Measurements from ENCODE around the gene SCAF11. TPM values are rescaled to one million over a fixed set of nuclear protein-coding genes. Genes with fewer than 3 reads are reported as not detected.

Gene SCAF11
- polyA plus RNA-seq, 3 donors from 2014 or later: 59.5 to 111 (median 61.1) TPM

DNA sequence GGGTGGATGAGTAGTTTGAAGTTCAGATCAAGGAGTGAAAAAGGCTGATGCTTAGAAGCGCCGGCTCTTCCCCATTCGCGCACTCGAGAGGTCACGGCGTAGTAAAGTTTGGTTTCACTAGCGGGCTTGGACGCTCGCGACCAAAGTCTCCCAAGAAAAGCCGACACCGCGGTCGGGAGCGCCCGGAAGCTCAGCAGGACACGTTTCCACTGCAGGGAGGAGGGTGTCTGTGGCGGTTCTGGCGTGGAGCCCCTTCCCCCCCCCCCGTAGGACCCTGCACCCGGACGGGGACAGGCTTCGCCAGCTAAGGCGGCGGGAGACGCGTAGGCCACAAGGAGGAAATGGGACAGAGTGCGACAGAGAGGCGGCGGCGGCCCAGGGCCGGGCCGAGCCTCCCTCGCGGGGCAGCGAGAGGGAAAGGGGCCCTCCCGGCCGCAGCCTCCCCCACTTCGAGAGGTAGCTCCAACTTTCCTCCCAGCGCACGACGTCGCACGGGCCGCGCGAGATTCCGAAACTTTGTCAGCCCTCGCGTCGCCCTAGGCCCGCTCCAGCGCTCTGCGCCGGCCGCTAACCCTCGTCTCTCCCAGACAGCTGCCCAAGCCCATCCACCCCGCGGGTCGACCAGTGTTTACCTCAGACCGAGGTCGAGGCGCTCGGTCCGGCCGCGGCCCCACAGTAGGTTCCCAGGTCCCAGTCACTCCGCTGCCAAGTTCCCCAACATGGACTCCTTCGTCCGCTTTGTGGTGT, 480 bp downstream of the SCAF11 start:
- peaks cover 19 to 27% (median 25%) of the 10 kb centered on the region in 3 donors for H3K27me3 Mint-ChIP-seq (ENCODE audit: low read depth in 3 of 3)
- DNase-seq: peak; percentile 59 to 70 (median 62)
- peaks cover 60 to 68% of the 10 kb centered on the region in 2 donors for H3K4me1 Mint-ChIP-seq
- peak overlapping the region; percentile 98 to 100 (median 100) for H3K27ac Mint-ChIP-seq
- peak overlapping the region; percentile 94 to 100 (median 98) for H3K4me3 Mint-ChIP-seq
- peaks cover 0 to 3% (median 0%) of the 10 kb centered on the region in 3 donors for H3K36me3 Mint-ChIP-seq
- H3K9me3 Mint-ChIP-seq: no peaks in the 10 kb centered on the region

DNA sequence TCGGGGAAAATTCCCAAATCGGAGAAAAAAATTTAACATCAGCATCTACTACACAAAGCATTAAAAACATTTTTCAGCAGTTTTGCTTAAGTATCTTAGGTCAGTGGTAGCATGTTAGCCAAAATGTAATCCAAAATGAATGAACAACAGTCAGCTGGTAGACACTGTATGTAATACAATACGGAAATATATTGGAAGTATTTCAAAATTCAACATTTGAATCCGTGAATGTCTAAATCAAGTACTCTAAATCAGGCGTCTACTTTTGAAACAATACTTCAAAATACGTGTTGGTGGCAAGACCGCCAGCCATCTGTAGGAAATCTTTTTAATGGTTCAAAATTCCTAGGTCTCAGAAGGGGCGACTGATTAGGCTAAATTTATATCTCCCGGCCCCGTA, 1.1 kb downstream of the SCAF11 start:
- peak overlapping the region; percentile 94 to 100 (median 99) for H3K27ac Mint-ChIP-seq
- no peaks in the 10 kb centered on the region for H3K9me3 Mint-ChIP-seq
- peaks cover 18 to 30% (median 28%) of the 10 kb centered on the region in 3 donors for H3K27me3 Mint-ChIP-seq (ENCODE audit: low read depth in 3 of 3)
- no peak for DNase-seq
- H3K4me1 Mint-ChIP-seq: peaks cover 66 to 74% of the 10 kb centered on the region in 2 donors
- peak overlapping the region; percentile 94 to 100 (median 98) for H3K4me3 Mint-ChIP-seq
- peaks cover 0 to 3% (median 0%) of the 10 kb centered on the region in 3 donors for H3K36me3 Mint-ChIP-seq

GRCh38 chr12:45988264-45988663, 2.1 kb downstream of the SCAF11 start:
- peak overlapping the region in 4 of 6 donors; percentile 64 to 100 (median 98) for H3K27ac Mint-ChIP-seq
- H3K9me3 Mint-ChIP-seq: no peaks in the 10 kb centered on the region
- DNase-seq: no peak
- peaks cover 0 to 3% (median 0%) of the 10 kb centered on the region in 3 donors for H3K36me3 Mint-ChIP-seq
- H3K4me1 Mint-ChIP-seq: peaks cover 76 to 84% of the 10 kb centered on the region in 2 donors
- peaks cover 18 to 32% (median 28%) of the 10 kb centered on the region in 3 donors for H3K27me3 Mint-ChIP-seq (ENCODE audit: low read depth in 3 of 3)
- H3K4me3 Mint-ChIP-seq: peak overlapping the region; percentile 51 to 100 (median 94)

GRCh38 chr12:45987340-45987727, 3.0 kb downstream of the SCAF11 start:
- H3K4me1 Mint-ChIP-seq: peaks cover 85 to 93% of the 10 kb centered on the region in 2 donors
- H3K27ac Mint-ChIP-seq: peak overlapping the region; percentile 81 to 99 (median 95)
- peaks cover 0 to 3% (median 0%) of the 10 kb centered on the region in 3 donors for H3K36me3 Mint-ChIP-seq

DNA sequence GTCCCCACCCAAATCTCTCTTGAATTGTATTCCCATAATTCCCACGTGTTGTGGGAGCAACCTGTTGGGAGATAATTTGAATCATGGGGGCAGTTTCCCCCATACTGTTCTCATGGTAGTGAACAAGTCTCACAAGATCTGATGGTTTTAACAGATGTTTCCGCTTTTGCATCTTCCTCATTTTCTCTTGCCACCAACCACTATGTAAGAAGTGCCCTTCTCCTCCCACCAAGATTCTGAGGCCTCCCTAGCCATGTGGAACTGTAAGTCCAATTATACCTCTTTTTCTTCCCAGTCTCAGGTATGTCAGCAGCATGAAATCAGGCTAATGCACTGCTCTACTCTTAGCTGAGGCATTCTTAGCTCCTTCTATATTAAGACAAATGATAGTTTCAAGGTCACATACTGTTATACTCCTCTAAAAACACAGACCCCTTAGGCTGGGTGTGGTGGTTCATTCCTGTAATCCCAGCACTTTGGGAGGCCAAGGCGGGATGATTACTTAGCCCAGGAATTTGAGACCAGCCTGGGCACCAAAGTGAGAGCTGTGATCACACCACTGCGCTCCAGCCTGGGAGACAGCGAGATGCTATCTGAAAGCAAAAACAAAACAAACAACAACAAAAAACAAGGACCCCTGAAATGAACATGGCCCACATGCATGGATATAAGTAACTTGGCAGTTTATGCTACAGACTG, 3.6 kb downstream of the SCAF11 start:
- H3K9me3 Mint-ChIP-seq: no peaks in the 10 kb centered on the region
- peak overlapping the region; percentile 77 to 99 (median 98) for H3K27ac Mint-ChIP-seq
- H3K4me3 Mint-ChIP-seq: peak overlapping the region in 4 of 5 donors; percentile 5 to 41 (median 31)
- DNase-seq: no peak
- H3K36me3 Mint-ChIP-seq: peaks cover 0 to 3% (median 0%) of the 10 kb centered on the region in 3 donors
- H3K4me1 Mint-ChIP-seq: peaks cover 84 to 93% of the 10 kb centered on the region in 2 donors
- H3K27me3 Mint-ChIP-seq (ENCODE audit: low read depth in 3 of 3): peaks cover 14 to 30% (median 24%) of the 10 kb centered on the region in 3 donors

More at GRCh38 chr12:45987340-45987727, 3.0 kb downstream of the SCAF11 start:
- no peak for DNase-seq
- H3K9me3 Mint-ChIP-seq: no peaks in the 10 kb centered on the region
- H3K27me3 Mint-ChIP-seq (ENCODE audit: low read depth in 3 of 3): peaks cover 18 to 32% (median 28%) of the 10 kb centered on the region in 3 donors
- H3K4me3 Mint-ChIP-seq: peak overlapping the region; percentile 40 to 66 (median 57)

DNA sequence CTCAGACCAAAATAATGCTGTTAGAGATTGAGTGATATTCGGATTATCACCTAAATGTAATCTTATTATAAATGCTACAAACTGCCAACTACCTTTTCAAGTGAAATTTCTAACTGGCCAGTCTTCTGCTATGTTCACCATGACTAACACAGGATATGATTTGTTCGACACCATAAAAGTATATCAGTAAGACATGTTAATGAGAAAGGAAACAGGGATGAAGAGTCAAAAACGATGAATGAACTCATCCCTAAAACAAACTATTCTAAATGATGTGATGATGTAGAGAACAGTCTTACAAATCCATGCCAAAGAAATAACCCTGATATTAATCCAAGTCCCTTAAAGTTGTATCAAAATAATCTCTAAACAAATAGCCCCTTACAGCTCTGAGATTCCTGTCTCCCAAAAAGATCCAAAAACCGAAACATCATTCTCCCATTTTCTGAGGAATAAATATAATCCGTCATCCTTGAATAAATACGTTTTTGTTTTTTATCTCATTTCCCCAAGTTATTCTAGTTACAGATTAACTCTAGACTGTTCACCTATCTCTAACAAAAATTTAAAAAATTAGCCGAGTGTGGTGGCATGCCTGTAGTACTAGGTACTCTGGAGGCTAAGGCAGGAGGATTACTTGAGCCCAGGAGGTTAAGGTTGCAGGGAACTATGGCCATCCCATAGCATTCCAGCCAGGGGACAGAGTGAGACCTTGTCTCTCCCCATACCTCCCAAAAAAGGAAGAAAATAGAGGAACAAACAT, 9.1 kb downstream of the SCAF11 start:
- H3K27ac Mint-ChIP-seq: peak overlapping the region in 5 of 6 donors; percentile 18 to 58 (median 35)
- H3K9me3 Mint-ChIP-seq: no peaks in the 10 kb centered on the region
- peaks cover 2 to 7% (median 3%) of the 10 kb centered on the region in 3 donors for H3K27me3 Mint-ChIP-seq (ENCODE audit: low read depth in 3 of 3)
- H3K4me1 Mint-ChIP-seq: peaks cover 92 to 100% of the 10 kb centered on the region in 2 donors
- peaks cover 0 to 3% (median under 1%) of the 10 kb centered on the region in 3 donors for H3K36me3 Mint-ChIP-seq
- H3K4me3 Mint-ChIP-seq: peak overlapping the region in 2 of 5 donors; percentile 15 to 22
- DNase-seq: no peak

DNA sequence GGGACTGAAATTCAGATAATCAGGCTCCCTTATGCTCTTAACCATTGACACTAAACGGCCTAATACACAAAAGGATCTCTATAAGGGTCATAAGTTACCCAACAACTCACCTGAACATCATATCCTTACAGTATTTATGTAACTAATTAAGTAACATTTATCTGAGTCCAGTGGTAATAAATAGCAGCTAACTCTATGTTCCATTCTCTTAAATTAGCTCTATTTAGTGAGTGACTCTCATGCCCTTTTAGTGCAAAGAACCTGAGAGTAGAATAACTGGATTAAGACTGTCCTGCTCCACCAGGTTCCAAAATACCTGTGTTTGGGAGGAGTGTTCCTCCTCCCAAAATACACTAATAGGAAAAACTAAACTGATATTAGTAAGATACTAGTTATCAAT, 9.8 kb downstream of the SCAF11 start:
- no peak for DNase-seq
- peak overlapping the region in 2 of 6 donors; percentile 35 to 60 for H3K27ac Mint-ChIP-seq
- H3K4me3 Mint-ChIP-seq: peak overlapping the region in 1 of 5 donors; percentile 41
- H3K4me1 Mint-ChIP-seq: peaks cover 91 to 100% of the 10 kb centered on the region in 2 donors
- H3K36me3 Mint-ChIP-seq: peaks cover 0 to 3% (median 0%) of the 10 kb centered on the region in 3 donors
- H3K27me3 Mint-ChIP-seq (ENCODE audit: low read depth in 3 of 3): peaks cover 2 to 7% (median 3%) of the 10 kb centered on the region in 3 donors
- no peaks in the 10 kb centered on the region for H3K9me3 Mint-ChIP-seq

- peaks cover 0 to 2% (median 0%) of the 10 kb centered on the region in 3 donors for H3K27me3 Mint-ChIP-seq (ENCODE audit: low read depth in 3 of 3)
- DNase-seq: no peak
- peaks cover 0 to 9% (median 0%) of the 10 kb centered on the region in 3 donors for H3K36me3 Mint-ChIP-seq
- H3K27ac Mint-ChIP-seq: peak overlapping the region in 3 of 6 donors; percentile 20 to 51 (median 47)
- H3K4me1 Mint-ChIP-seq: peaks cover 84 to 98% of the 10 kb centered on the region in 2 donors
- no peaks in the 10 kb centered on the region for H3K9me3 Mint-ChIP-seq
- H3K4me3 Mint-ChIP-seq: peak overlapping the region in 1 of 5 donors; percentile 2
Measured at GRCh38 chr12:45978108-45978507, 12.3 kb downstream of the SCAF11 start.

DNA sequence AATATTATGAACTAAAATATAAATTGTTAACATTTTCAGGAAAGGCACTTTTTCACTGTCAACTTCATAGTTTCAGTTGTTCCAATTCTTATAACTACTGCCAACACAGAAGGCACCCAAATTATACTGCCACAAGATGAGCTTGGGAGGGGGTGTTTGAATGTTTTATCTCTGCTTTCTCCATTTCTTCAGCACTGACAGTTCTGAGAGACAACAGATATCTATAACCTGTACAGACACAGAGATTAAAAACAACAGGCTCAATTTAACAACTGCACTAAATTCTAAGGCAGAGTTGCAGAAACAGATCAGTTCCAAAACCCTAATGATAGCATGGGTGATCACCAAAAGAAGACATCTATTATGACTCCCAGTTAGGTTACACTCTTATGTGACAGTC, 12.8 kb downstream of the SCAF11 start:
- Mint-ChIP-seq H3K27ac (peak overlapping the region in 1 of 6 donors; percentile 20), H3K9me3 (peaks cover 0 to 2% (median 0%) of the 10 kb centered on the region in 6 donors), H3K36me3 (peaks cover 0 to 12% (median 0%) of the 10 kb centered on the region in 3 donors), H3K4me1 (peaks cover 82 to 98% of the 10 kb centered on the region in 2 donors), H3K4me3 (peak overlapping the region in 1 of 5 donors; percentile 6), H3K27me3 (ENCODE audit: low read depth in 3 of 3) (peaks cover 0 to 2% (median 0%) of the 10 kb centered on the region in 3 donors)
- DNase-seq: no peak

- DNase-seq: no peak
- Mint-ChIP-seq H3K36me3 (peaks cover 0 to 12% (median 3%) of the 10 kb centered on the region in 3 donors), H3K4me1 (peaks cover 80 to 98% of the 10 kb centered on the region in 2 donors), H3K4me3 (no peak overlapping the region), H3K27me3 (ENCODE audit: low read depth in 3 of 3) (no peaks in the 10 kb centered on the region), H3K27ac (peak overlapping the region in 2 of 6 donors; percentile 15 to 47), H3K9me3 (peaks cover 0 to 2% (median 0%) of the 10 kb centered on the region in 6 donors)
Measured at GRCh38 chr12:45975506-45975905, 14.9 kb downstream of the SCAF11 start.

GRCh38 chr12:45974883-45975282, 15.5 kb downstream of the SCAF11 start:
- H3K9me3 Mint-ChIP-seq: peaks cover 0 to 2% (median 0%) of the 10 kb centered on the region in 6 donors
- peaks cover 0 to 12% (median 3%) of the 10 kb centered on the region in 3 donors for H3K36me3 Mint-ChIP-seq
- peaks cover 79 to 98% of the 10 kb centered on the region in 2 donors for H3K4me1 Mint-ChIP-seq
- DNase-seq: no peak
- H3K27ac Mint-ChIP-seq: peak overlapping the region in 3 of 6 donors; percentile 53 to 62 (median 61)
- H3K4me3 Mint-ChIP-seq: peak overlapping the region in 1 of 5 donors; percentile 22
- H3K27me3 Mint-ChIP-seq (ENCODE audit: low read depth in 3 of 3): peaks cover 0 to 2% (median 0%) of the 10 kb centered on the region in 3 donors

DNA sequence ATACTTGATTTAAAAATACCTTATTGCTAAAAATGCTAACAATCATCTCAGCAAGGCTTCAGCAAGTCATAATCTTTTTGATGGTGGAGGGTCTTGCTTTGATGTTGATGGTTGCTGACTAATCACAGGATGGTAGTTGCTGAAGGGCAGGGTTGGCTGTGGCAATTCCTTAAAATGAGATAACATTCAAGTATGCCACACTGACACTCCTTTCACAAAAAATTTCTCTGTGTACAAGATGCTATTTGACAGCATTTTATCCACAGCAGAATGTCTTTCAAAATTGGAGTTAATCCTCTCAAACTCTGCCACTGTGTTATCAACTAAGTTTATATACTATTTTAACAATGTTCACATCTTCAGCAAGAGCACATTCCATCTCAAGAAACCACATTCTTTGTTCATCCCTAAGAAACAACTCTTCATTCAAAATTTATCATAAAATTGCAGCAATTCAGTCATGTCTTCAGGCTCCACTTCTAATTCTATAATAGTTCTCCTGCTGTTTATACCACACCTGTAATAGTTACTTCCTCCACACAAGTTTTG, 16.1 kb downstream of the SCAF11 start:
- DNase-seq: no peak
- Mint-ChIP-seq H3K36me3 (peaks cover 0 to 12% (median 3%) of the 10 kb centered on the region in 3 donors), H3K9me3 (peaks cover 0 to 2% (median 0%) of the 10 kb centered on the region in 6 donors), H3K27ac (peak overlapping the region in 5 of 6 donors; percentile 0 to 62 (median 53)), H3K27me3 (ENCODE audit: low read depth in 3 of 3) (peaks cover 0 to 2% (median under 1%) of the 10 kb centered on the region in 3 donors), H3K4me3 (peak overlapping the region in 1 of 5 donors; percentile 22), H3K4me1 (peaks cover 77 to 95% of the 10 kb centered on the region in 2 donors)
